HEK293T (cell line): ENCODE data around the gene PFKL.

Experiments
- BHLHE40 ChIP-seq: fragments of 450-650 bp; IDR thresholded peaks from 2 replicates; pipeline ENCODE4 v1.6.1; 2016; ENCODE audit warnings: mild to moderate bottlenecking, moderate library complexity, borderline replicate concordance
- FOXA1 ChIP-seq: fragments of 450-650 bp; IDR thresholded peaks from 2 replicates; pipeline ENCODE4 v1.6.1; 2016; ENCODE audit warnings: mild to moderate bottlenecking
- FOXM1 ChIP-seq: fragments of 450-650 bp; IDR thresholded peaks from 2 replicates; pipeline ENCODE4 v1.6.1; 2017; ENCODE audit warnings: mild to moderate bottlenecking, borderline replicate concordance
- SP1 ChIP-seq: fragments of 450-650 bp; IDR thresholded peaks from 2 replicates; pipeline ENCODE4 v1.6.1; 2017
- SUZ12 ChIP-seq: fragments of 450-650 bp; IDR thresholded peaks from 2 replicates; pipeline ENCODE4 v1.6.1; 2016; ENCODE audit warnings: mild to moderate bottlenecking

- TF ChIP-seq FOXA1 (no peak), BHLHE40 (no peak), SP1 (no peak), SUZ12 (no peak), FOXM1 (no peak)
Observed at GRCh38 chr21:44372616-44373015, 72.8 kb downstream of the PFKL start.
